Small intestine (tissue), 7 donors: ENCODE data around the gene CBY2. TPM values are rescaled to one million over a fixed set of nuclear protein-coding genes. Genes with fewer than 3 reads are reported as not detected.

Source experiments
- DNase-seq, 2 donors: peaks; one replicate each; pipeline versions ENCODE4 v3.0.0 to v3.0.0-alpha.2; 2013
- FAIRE-seq: peaks from 2 replicates; lab custom pipeline; 2012; peaks lifted over from hg19 to GRCh38; lab: Jason Lieb, UNC
- H3K27ac ChIP-seq, 3 donors: one replicate each; pipeline ENCODE4 v1.5.1; 2013; ENCODE audit warnings: low read length in 2 of 3, mild to moderate bottlenecking in 2 of 3, control low read depth in 1 of 3, inconsistent platforms in 1 of 3, low read depth in 1 of 3, moderate library complexity in 1 of 3
- H3K27me3 ChIP-seq, 3 donors: one replicate each; pipeline ENCODE4 v1.6.1; 2013; ENCODE audit warnings: low read length in 3 of 3, inconsistent platforms in 1 of 3; ENCODE audit not compliant: control insufficient read depth in 3 of 3, insufficient read depth in 3 of 3
- H3K36me3 ChIP-seq, 3 donors: one replicate each; pipeline ENCODE4 v1.6.1; 2013; ENCODE audit warnings: low read length in 3 of 3, inconsistent platforms in 1 of 3, low read depth in 1 of 3, mild to moderate bottlenecking in 1 of 3, moderate library complexity in 1 of 3; ENCODE audit not compliant: control insufficient read depth in 3 of 3, insufficient read depth in 2 of 3
- H3K4me1 ChIP-seq, 3 donors: one replicate each; pipeline ENCODE4 v1.6.1; 2013; ENCODE audit warnings: low read length in 2 of 3, inconsistent platforms in 1 of 3, low read depth in 1 of 3, mild to moderate bottlenecking in 1 of 3, moderate library complexity in 1 of 3; ENCODE audit not compliant: control insufficient read depth in 3 of 3, insufficient read depth in 2 of 3
- H3K4me3 ChIP-seq, 3 donors: one replicate each; pipeline ENCODE4 v1.5.1; 2013; ENCODE audit warnings: low read length in 3 of 3, control low read depth in 1 of 3, inconsistent platforms in 1 of 3, low read depth in 1 of 3, mild to moderate bottlenecking in 1 of 3, moderate library complexity in 1 of 3
- H3K9me3 ChIP-seq, 2 donors: one replicate each; pipeline ENCODE4 v1.6.1; 2013; ENCODE audit warnings: low read depth in 1 of 2, low read length in 1 of 2; ENCODE audit not compliant: control insufficient read depth in 2 of 2, insufficient read depth in 1 of 2
- WGBS, 3 donors: extraction: QIAGEN DNeasy Blood & Tissue Kit; methylation state at CpG; one replicate each; pipeline ENCODE4 v1.1.7; 2013; 5-methylcytosine and 5-hydroxymethylcytosine counted together
- polyA plus RNA-seq, 4 donors: library from polyadenylated mRNA; stranded (reverse) in 3 of 4; unstranded in 1 of 4; fragments of 200-250 nt in 3 of 4; fragments of 120-200 nt in 1 of 4; gene quantifications; one replicate each; pipeline versions ENCODE4 v1.2.1 to v1.2.3, GENCODE V29; 2013
- donor health status: healthy with polysubstance abuse.
- donor health status: control.
- donor health status: control.
- donor health status: Bipolar disorder and iron deficiency.
- donor health status: healthy.

CBY2 gene
- polyA plus RNA-seq, 4 donors, result not detected

GRCh38 chr13:45670189-45670885, 31.8 kb upstream of the CBY2 start:
- FAIRE-seq (no peak), DNase-seq (no peak)
- Histone ChIP-seq H3K4me3 (no peak overlapping the region), H3K36me3 (no peaks in the 10 kb centered on the region), H3K27ac (no peak overlapping the region), H3K4me1 (no peaks in the 10 kb centered on the region), H3K27me3 (no peaks in the 10 kb centered on the region), H3K9me3 (no peaks in the 10 kb centered on the region)
- 86 to 94% (median 89%) methylated on average over 5 of the region's 5 CpGs for WGBS, 3 donors

GRCh38 chr13:45674908-45675307, 27.2 kb upstream of the CBY2 start:
- H3K27ac ChIP-seq, result no peak overlapping the region
- no peak overlapping the region for H3K4me3 ChIP-seq
- 50 to 67% (median 60%) methylated on average over 1 of the region's 1 CpG for WGBS, 3 donors
- no peak for DNase-seq
- no peaks in the 10 kb centered on the region for H3K9me3 ChIP-seq
- H3K36me3 ChIP-seq, result no peaks in the 10 kb centered on the region
- FAIRE-seq, result no peak
- no peaks in the 10 kb centered on the region for H3K27me3 ChIP-seq
- no peaks in the 10 kb centered on the region for H3K4me1 ChIP-seq

- Histone ChIP-seq H3K9me3 (no peaks in the 10 kb centered on the region), H3K36me3 (no peaks in the 10 kb centered on the region)
- FAIRE-seq, result no peak
Measured at GRCh38 chr13:45678282-45678681, 23.8 kb upstream of the CBY2 start.

GRCh38 chr13:45681113-45681512, 21.0 kb upstream of the CBY2 start:
- WGBS, 3 donors, result 79 to 89% (median 87%) methylated on average over 6 of the region's 6 CpGs
- FAIRE-seq, result no peak

More at GRCh38 chr13:45678282-45678681, 23.8 kb upstream of the CBY2 start:
- Histone ChIP-seq H3K27me3 (peaks cover 0 to 3% (median 0%) of the 10 kb centered on the region in 3 donors), H3K27ac (no peak overlapping the region), H3K4me1 (no peaks in the 10 kb centered on the region), H3K4me3 (no peak overlapping the region)
- DNase-seq, result no peak

GRCh38 chr13:45682494-45683008, 19.6 kb upstream of the CBY2 start:
- WGBS, 3 donors, result 37 to 40% (median 39%) methylated on average over 3 of the region's 3 CpGs
- H3K27ac ChIP-seq, result no peak overlapping the region
- no peak for FAIRE-seq

More at GRCh38 chr13:45681113-45681512, 21.0 kb upstream of the CBY2 start:
- no peak for DNase-seq
- no peak overlapping the region for H3K4me3 ChIP-seq
- no peaks in the 10 kb centered on the region for H3K9me3 ChIP-seq
- no peak overlapping the region for H3K27ac ChIP-seq
- H3K27me3 ChIP-seq, result peaks cover 0 to 3% (median 0%) of the 10 kb centered on the region in 3 donors
- H3K36me3 ChIP-seq, result no peaks in the 10 kb centered on the region
- no peaks in the 10 kb centered on the region for H3K4me1 ChIP-seq

GRCh38 chr13:45683701-45684100, 18.4 kb upstream of the CBY2 start:
- no peak overlapping the region for H3K4me3 ChIP-seq
- no peaks in the 10 kb centered on the region for H3K36me3 ChIP-seq
- no peak overlapping the region for H3K27ac ChIP-seq
- FAIRE-seq (no peak), DNase-seq (no peak)
- 43 to 55% (median 53%) methylated on average over 3 of the region's 3 CpGs for WGBS, 3 donors
- H3K9me3 ChIP-seq, result no peaks in the 10 kb centered on the region
- peaks cover 0 to 3% (median 0%) of the 10 kb centered on the region in 3 donors for H3K27me3 ChIP-seq
- no peaks in the 10 kb centered on the region for H3K4me1 ChIP-seq

More at GRCh38 chr13:45682494-45683008, 19.6 kb upstream of the CBY2 start:
- no peak overlapping the region for H3K4me3 ChIP-seq
- no peaks in the 10 kb centered on the region for H3K4me1 ChIP-seq
- H3K27me3 ChIP-seq, result peaks cover 0 to 3% (median 0%) of the 10 kb centered on the region in 3 donors
- H3K9me3 ChIP-seq, result no peaks in the 10 kb centered on the region
- no peaks in the 10 kb centered on the region for H3K36me3 ChIP-seq
- no peak for DNase-seq

- Histone ChIP-seq H3K4me3 (no peak overlapping the region), H3K36me3 (no peaks in the 10 kb centered on the region), H3K27ac (no peak overlapping the region), H3K4me1 (no peaks in the 10 kb centered on the region), H3K9me3 (peaks cover 0 to 5% of the 10 kb centered on the region in 2 donors), H3K27me3 (no peaks in the 10 kb centered on the region)
- DNase-seq (no peak), FAIRE-seq (no peak)
- WGBS, 3 donors, result 83 to 86% (median 85%) methylated on average over 4 of the region's 4 CpGs
Measured at GRCh38 chr13:45688577-45688976, 13.5 kb upstream of the CBY2 start.

GRCh38 chr13:45690636-45691035, 11.5 kb upstream of the CBY2 start:
- Histone ChIP-seq H3K9me3 (peaks cover 0 to 5% of the 10 kb centered on the region in 2 donors), H3K27me3 (no peaks in the 10 kb centered on the region), H3K36me3 (no peaks in the 10 kb centered on the region), H3K27ac (no peak overlapping the region), H3K4me1 (no peaks in the 10 kb centered on the region), H3K4me3 (no peak overlapping the region)
- DNase-seq (no peak), FAIRE-seq (no peak)
- WGBS, 3 donors, result 25 to 55% (median 49%) methylated on average over 2 of the region's 2 CpGs
